Measurements from ENCODE around the gene CORO2A. TPM values are rescaled to one million over a fixed set of nuclear protein-coding genes. Genes with fewer than 3 reads are reported as not detected.

CORO2A gene
- total and polyA plus RNA-seq, 2 of the 8 experiments (the other 6 are each of a cell fraction or from before 2014, with no cell fraction given), result 13.7 to 27.9 TPM

DNA sequence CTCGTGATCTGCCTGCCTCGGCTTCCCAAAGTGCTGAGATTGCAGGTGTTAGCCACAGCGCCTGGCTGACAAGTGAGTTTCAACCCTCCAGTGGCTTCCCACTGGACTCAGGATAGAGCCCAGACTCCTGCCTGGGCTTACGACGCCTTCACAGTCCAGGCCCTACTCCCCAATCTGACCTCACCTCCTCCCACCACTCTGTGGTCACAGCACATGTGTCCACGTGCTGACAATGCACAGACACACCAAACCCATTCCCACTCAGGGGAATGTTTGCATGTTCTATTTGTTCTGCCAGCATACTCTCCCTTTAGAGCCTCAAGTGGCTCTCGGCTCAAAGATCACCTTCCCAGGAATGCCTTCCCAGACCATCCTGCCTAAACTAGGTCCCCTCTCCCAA is 42.3 kb downstream of the CORO2A start (continued):
- TF ChIP-seq, protein P1, sequence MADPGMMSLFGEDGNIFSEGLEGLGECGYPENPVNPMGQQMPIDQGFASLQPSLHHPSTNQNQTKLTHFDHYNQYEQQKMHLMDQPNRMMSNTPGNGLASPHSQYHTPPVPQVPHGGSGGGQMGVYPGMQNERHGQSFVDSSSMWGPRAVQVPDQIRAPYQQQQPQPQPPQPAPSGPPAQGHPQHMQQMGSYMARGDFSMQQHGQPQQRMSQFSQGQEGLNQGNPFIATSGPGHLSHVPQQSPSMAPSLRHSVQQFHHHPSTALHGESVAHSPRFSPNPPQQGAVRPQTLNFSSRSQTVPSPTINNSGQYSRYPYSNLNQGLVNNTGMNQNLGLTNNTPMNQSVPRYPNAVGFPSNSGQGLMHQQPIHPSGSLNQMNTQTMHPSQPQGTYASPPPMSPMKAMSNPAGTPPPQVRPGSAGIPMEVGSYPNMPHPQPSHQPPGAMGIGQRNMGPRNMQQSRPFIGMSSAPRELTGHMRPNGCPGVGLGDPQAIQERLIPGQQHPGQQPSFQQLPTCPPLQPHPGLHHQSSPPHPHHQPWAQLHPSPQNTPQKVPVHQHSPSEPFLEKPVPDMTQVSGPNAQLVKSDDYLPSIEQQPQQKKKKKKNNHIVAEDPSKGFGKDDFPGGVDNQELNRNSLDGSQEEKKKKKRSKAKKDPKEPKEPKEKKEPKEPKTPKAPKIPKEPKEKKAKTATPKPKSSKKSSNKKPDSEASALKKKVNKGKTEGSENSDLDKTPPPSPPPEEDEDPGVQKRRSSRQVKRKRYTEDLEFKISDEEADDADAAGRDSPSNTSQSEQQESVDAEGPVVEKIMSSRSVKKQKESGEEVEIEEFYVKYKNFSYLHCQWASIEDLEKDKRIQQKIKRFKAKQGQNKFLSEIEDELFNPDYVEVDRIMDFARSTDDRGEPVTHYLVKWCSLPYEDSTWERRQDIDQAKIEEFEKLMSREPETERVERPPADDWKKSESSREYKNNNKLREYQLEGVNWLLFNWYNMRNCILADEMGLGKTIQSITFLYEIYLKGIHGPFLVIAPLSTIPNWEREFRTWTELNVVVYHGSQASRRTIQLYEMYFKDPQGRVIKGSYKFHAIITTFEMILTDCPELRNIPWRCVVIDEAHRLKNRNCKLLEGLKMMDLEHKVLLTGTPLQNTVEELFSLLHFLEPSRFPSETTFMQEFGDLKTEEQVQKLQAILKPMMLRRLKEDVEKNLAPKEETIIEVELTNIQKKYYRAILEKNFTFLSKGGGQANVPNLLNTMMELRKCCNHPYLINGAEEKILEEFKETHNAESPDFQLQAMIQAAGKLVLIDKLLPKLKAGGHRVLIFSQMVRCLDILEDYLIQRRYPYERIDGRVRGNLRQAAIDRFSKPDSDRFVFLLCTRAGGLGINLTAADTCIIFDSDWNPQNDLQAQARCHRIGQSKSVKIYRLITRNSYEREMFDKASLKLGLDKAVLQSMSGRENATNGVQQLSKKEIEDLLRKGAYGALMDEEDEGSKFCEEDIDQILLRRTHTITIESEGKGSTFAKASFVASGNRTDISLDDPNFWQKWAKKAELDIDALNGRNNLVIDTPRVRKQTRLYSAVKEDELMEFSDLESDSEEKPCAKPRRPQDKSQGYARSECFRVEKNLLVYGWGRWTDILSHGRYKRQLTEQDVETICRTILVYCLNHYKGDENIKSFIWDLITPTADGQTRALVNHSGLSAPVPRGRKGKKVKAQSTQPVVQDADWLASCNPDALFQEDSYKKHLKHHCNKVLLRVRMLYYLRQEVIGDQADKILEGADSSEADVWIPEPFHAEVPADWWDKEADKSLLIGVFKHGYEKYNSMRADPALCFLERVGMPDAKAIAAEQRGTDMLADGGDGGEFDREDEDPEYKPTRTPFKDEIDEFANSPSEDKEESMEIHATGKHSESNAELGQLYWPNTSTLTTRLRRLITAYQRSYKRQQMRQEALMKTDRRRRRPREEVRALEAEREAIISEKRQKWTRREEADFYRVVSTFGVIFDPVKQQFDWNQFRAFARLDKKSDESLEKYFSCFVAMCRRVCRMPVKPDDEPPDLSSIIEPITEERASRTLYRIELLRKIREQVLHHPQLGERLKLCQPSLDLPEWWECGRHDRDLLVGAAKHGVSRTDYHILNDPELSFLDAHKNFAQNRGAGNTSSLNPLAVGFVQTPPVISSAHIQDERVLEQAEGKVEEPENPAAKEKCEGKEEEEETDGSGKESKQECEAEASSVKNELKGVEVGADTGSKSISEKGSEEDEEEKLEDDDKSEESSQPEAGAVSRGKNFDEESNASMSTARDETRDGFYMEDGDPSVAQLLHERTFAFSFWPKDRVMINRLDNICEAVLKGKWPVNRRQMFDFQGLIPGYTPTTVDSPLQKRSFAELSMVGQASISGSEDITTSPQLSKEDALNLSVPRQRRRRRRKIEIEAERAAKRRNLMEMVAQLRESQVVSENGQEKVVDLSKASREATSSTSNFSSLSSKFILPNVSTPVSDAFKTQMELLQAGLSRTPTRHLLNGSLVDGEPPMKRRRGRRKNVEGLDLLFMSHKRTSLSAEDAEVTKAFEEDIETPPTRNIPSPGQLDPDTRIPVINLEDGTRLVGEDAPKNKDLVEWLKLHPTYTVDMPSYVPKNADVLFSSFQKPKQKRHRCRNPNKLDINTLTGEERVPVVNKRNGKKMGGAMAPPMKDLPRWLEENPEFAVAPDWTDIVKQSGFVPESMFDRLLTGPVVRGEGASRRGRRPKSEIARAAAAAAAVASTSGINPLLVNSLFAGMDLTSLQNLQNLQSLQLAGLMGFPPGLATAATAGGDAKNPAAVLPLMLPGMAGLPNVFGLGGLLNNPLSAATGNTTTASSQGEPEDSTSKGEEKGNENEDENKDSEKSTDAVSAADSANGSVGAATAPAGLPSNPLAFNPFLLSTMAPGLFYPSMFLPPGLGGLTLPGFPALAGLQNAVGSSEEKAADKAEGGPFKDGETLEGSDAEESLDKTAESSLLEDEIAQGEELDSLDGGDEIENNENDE (IDR thresholded peaks at IDR 0.05; ENCODE audit: insufficient replicate concordance, low read length), result no peak
- no peak for TF ChIP-seq CHD1 (IDR thresholded peaks at IDR 0.05; ENCODE audit: low read depth, low read length)
- no peak for TF ChIP-seq HDAC2 (IDR thresholded peaks at IDR 0.05; ENCODE audit: borderline replicate concordance in 1 of 2, low read depth in 2 of 2, low read length in 2 of 2)
- TF ChIP-seq CBX8 (IDR thresholded peaks at IDR 0.05; ENCODE audit: borderline replicate concordance, low read depth, low read length), result no peak
- TF ChIP-seq SIRT6 (IDR thresholded peaks at IDR 0.05; ENCODE audit: low read length), result no peak
- TF ChIP-seq, protein P2, sequence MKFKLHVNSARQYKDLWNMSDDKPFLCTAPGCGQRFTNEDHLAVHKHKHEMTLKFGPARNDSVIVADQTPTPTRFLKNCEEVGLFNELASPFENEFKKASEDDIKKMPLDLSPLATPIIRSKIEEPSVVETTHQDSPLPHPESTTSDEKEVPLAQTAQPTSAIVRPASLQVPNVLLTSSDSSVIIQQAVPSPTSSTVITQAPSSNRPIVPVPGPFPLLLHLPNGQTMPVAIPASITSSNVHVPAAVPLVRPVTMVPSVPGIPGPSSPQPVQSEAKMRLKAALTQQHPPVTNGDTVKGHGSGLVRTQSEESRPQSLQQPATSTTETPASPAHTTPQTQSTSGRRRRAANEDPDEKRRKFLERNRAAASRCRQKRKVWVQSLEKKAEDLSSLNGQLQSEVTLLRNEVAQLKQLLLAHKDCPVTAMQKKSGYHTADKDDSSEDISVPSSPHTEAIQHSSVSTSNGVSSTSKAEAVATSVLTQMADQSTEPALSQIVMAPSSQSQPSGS (IDR thresholded peaks at IDR 0.05; ENCODE audit: low read length), result no peak
- TF ChIP-seq GTF2F1 (IDR thresholded peaks at IDR 0.05; ENCODE audit: borderline replicate concordance, low read depth, low read length), result no peak
- TF ChIP-seq POLR2A (IDR thresholded peaks at IDR 0.05; ENCODE audit: control extremely low read depth in 1 of 2, low read depth in 2 of 2, low read length in 2 of 2), result no peak
- no peak for TF ChIP-seq BRCA1 (IDR thresholded peaks at IDR 0.05; ENCODE audit: low read depth, low read length)
- TF ChIP-seq PHF8 (conservative IDR thresholded peaks at IDR 0.05; ENCODE audit: low read depth, low read length), result no peak
